SK-N-SH treated with all-trans-retinoic acid at 6 μM for 48 hours (cell line): Measurements from ENCODE around the gene STXBP1.

Source experiments
- ATAC-seq: fragments of 200-7000 bp; cut with Tn5 transposase; 3 replicates; pipeline ENCODE4 v1.9.1; 2020; ENCODE audit warnings: mild to moderate bottlenecking, moderate library complexity
- ARNTL ChIP-seq: fragments of 450-650 bp; formaldehyde crosslinking; IDR thresholded peaks from 2 replicates; pipeline ENCODE4 v1.5.0; 2020; ENCODE audit warnings: low read depth, mild to moderate bottlenecking, moderate library complexity, borderline replicate concordance
- BACH2 ChIP-seq: fragments of 250-450 bp; sonication (Bioruptor Pico); IDR thresholded peaks from 2 replicates; pipeline ENCODE4 v1.9.0; 2021; ENCODE audit warnings: mild to moderate bottlenecking, borderline replicate concordance
- CREB5 ChIP-seq: fragments of 250-450 bp; sonication (Bioruptor Pico); IDR thresholded peaks from 2 replicates; pipeline ENCODE4 v1.5.1; 2020; ENCODE audit warnings: low read depth, mild to moderate bottlenecking, moderate library complexity
- CSDC2 ChIP-seq: fragments of 250-450 bp; sonication (Bioruptor Pico); IDR thresholded peaks from 2 replicates; pipeline ENCODE4 v1.5.0; 2020; ENCODE audit warnings: mild to moderate bottlenecking, moderate library complexity
- CSRNP3 ChIP-seq: fragments of 250-450 bp; sonication (Bioruptor Pico); IDR thresholded peaks from 2 replicates; pipeline ENCODE4 v1.5.1; 2021; ENCODE audit warnings: mild to moderate bottlenecking, moderate library complexity
- ESRRG ChIP-seq: fragments of 250-450 bp; sonication (Bioruptor Pico); IDR thresholded peaks from 2 replicates; pipeline ENCODE4 v1.6.1; 2021; ENCODE audit warnings: mild to moderate bottlenecking
- ISL1 ChIP-seq: fragments of 250-450 bp; sonication (Bioruptor Pico); IDR thresholded peaks from 2 replicates; pipeline ENCODE4 v2.1.2; 2022; ENCODE audit warnings: mild to moderate bottlenecking, moderate library complexity
- OSR1 ChIP-seq: fragments of 250-450 bp; sonication (Bioruptor Pico); IDR thresholded peaks from 2 replicates; pipeline ENCODE4 v1.8.0; 2022; ENCODE audit warnings: moderate library complexity, mild to moderate bottlenecking, inconsistent platforms
- PATZ1 ChIP-seq: fragments of 250-450 bp; sonication (Bioruptor Pico); IDR thresholded peaks from 2 replicates; pipeline ENCODE4 v1.8.0; 2020; ENCODE audit warnings: mild to moderate bottlenecking, moderate library complexity, borderline replicate concordance
- POU6F1 ChIP-seq: fragments of 250-450 bp; sonication (Bioruptor Pico); IDR thresholded peaks from 2 replicates; pipeline ENCODE4 v1.8.0; 2021; ENCODE audit warnings: low read depth, mild to moderate bottlenecking, moderate library complexity, borderline replicate concordance
- PPARA ChIP-seq: fragments of 250-450 bp; sonication (Bioruptor Pico); IDR thresholded peaks from 2 replicates; pipeline ENCODE4 v1.5.0; 2020; ENCODE audit warnings: mild to moderate bottlenecking, borderline replicate concordance
- RARB ChIP-seq: fragments of 250-450 bp; sonication (Bioruptor Pico); IDR thresholded peaks from 2 replicates; pipeline ENCODE4 v1.8.0; 2021; ENCODE audit warnings: mild to moderate bottlenecking, moderate library complexity
- SNAI2 ChIP-seq: fragments of 250-450 bp; sonication (Bioruptor Pico); IDR thresholded peaks from 2 replicates; pipeline ENCODE4 v1.5.0; 2020; ENCODE audit warnings: mild to moderate bottlenecking, moderate library complexity
- TCF4 ChIP-seq: fragments of 250-450 bp; sonication (Bioruptor Pico); IDR thresholded peaks from 2 replicates; pipeline ENCODE4 v1.8.0; 2021; ENCODE audit warnings: mild to moderate bottlenecking, moderate library complexity, borderline replicate concordance
- TOX ChIP-seq: fragments of 250-450 bp; sonication (Bioruptor Pico); IDR thresholded peaks from 2 replicates; pipeline ENCODE4 v1.8.0; 2021; ENCODE audit warnings: mild to moderate bottlenecking, moderate library complexity, borderline replicate concordance
- TSHZ2 ChIP-seq: fragments of 250-450 bp; sonication (Bioruptor Pico); IDR thresholded peaks from 2 replicates; pipeline ENCODE4 v1.5.0; 2020; ENCODE audit warnings: mild to moderate bottlenecking, moderate library complexity
- ZC3H10 ChIP-seq: fragments of 250-450 bp; sonication (Bioruptor Pico); IDR thresholded peaks from 2 replicates; pipeline ENCODE4 v1.5.1; 2021; ENCODE audit warnings: mild to moderate bottlenecking, moderate library complexity
- ZFP3 ChIP-seq: fragments of 250-450 bp; sonication (Bioruptor Pico); IDR thresholded peaks from 2 replicates; pipeline ENCODE4 v1.5.0; 2020; ENCODE audit warnings: mild to moderate bottlenecking, moderate library complexity
- ZFP30 ChIP-seq: fragments of 450-650 bp; formaldehyde crosslinking; IDR thresholded peaks from 2 replicates; pipeline ENCODE4 v1.5.0; 2022; ENCODE audit warnings: mild to moderate bottlenecking, moderate library complexity
- ZNF565 ChIP-seq: fragments of 450-650 bp; formaldehyde crosslinking; conservative IDR thresholded peaks from 2 replicates; pipeline ENCODE4 v1.5.0; 2020; ENCODE audit warnings: low read depth, mild to moderate bottlenecking, moderate library complexity
- ZNF70 ChIP-seq: fragments of 450-650 bp; formaldehyde crosslinking; IDR thresholded peaks from 2 replicates; pipeline ENCODE4 v1.5.0; 2020; ENCODE audit warnings: mild to moderate bottlenecking, moderate library complexity
- ZNF8 ChIP-seq: fragments of 450-650 bp; formaldehyde crosslinking; IDR thresholded peaks from 2 replicates; pipeline ENCODE4 v1.5.0; 2020; ENCODE audit warnings: mild to moderate bottlenecking, moderate library complexity

The STXBP1 gene

GRCh38 chr9:127732444-127732843, 120.4 kb downstream of the STXBP1 start:
- ATAC-seq: no peak
- TF ChIP-seq TOX (no peak), CSDC2 (CRISPR knock-in tag) (no peak), PPARA (CRISPR knock-in tag) (no peak), BACH2 (CRISPR knock-in tag) (no peak), SNAI2 (CRISPR knock-in tag) (no peak), CREB5 (no peak), OSR1 (CRISPR knock-in tag) (no peak), ZNF8 (no peak), ZNF565 (CRISPR knock-in tag) (no peak), TSHZ2 (CRISPR knock-in tag) (no peak), CSRNP3 (CRISPR knock-in tag) (no peak), POU6F1 (CRISPR knock-in tag) (no peak), ESRRG (CRISPR knock-in tag) (no peak), ISL1 (CRISPR knock-in tag) (no peak), TCF4 (CRISPR knock-in tag) (no peak), ZFP30 (no peak)

GRCh38 chr9:127733614-127734013, 121.5 kb downstream of the STXBP1 start:
- TF ChIP-seq PPARA (CRISPR knock-in tag) (no peak), ARNTL (CRISPR knock-in tag) (no peak), BACH2 (CRISPR knock-in tag) (no peak), OSR1 (CRISPR knock-in tag) (no peak), CREB5 (no peak)
- TF ChIP-seq, all 23 proteins: peak for 0
- ATAC-seq: no peak

GRCh38 chr9:127734247-127734746, 122.2 kb downstream of the STXBP1 start:
- ATAC-seq: no peak
- TF ChIP-seq SNAI2 (CRISPR knock-in tag): no peak
- TF ChIP-seq ARNTL (CRISPR knock-in tag): no peak
- TF ChIP-seq ZNF70 (CRISPR knock-in tag): no peak
- TF ChIP-seq ISL1 (CRISPR knock-in tag): no peak
- TF ChIP-seq PATZ1 (CRISPR knock-in tag): no peak
- TF ChIP-seq ESRRG (CRISPR knock-in tag): no peak
- TF ChIP-seq ZC3H10 (CRISPR knock-in tag): no peak
- TF ChIP-seq TCF4 (CRISPR knock-in tag): no peak; the same call in 1 of the 2 replicates
- TF ChIP-seq ZFP3 (CRISPR knock-in tag): no peak
- TF ChIP-seq CSRNP3 (CRISPR knock-in tag): no peak
- TF ChIP-seq ZFP30: no peak
- TF ChIP-seq POU6F1 (CRISPR knock-in tag): no peak
- TF ChIP-seq RARB (CRISPR knock-in tag): no peak
- TF ChIP-seq BACH2 (CRISPR knock-in tag): no peak
- no peak for TF ChIP-seq CREB5
